Activated CD8-positive, alpha-beta memory T cell treated with anti-CD3 and anti-CD28 coated beads, Interleukin-2, amount 50 U/mL, for 1 hour (primary cell): ENCODE results near the gene SYCE1L.
"Not testable (repeated sequence)": the region's sequence is repeated elsewhere in the genome, so short reads cannot be mapped to it uniquely, and the experiment has no call there.

Experiments used
- DNase-seq: peaks from one replicate; pipeline ENCODE4 v3.0.0-alpha.2; 2020; ENCODE audit errors: extremely low read depth

The SYCE1L gene

GRCh38 chr16:77199211-77199610 is at the start of gene SYCE1L:
SYCE1L (plus strand) TSS chr16:77199408; CDS start chr16:77199452, 44 bp downstream.
- no peak for DNase-seq

GRCh38 chr16:77157346-77158058 is 41.7 kb upstream of the SYCE1L start:
- DNase-seq, result no peak

- no peak for DNase-seq
Observed at GRCh38 chr16:77158293-77158692, 40.9 kb upstream of the SYCE1L start.

- no peak for DNase-seq
Observed at GRCh38 chr16:77165006-77165405, 34.2 kb upstream of the SYCE1L start.

- not testable (repeated sequence) for DNase-seq
Observed at GRCh38 chr16:77165536-77166236, 33.5 kb upstream of the SYCE1L start.

GRCh38 chr16:77166726-77167125 is 32.5 kb upstream of the SYCE1L start:
- DNase-seq, result no peak

- no peak for DNase-seq
Observed at GRCh38 chr16:77168901-77169300, 30.3 kb upstream of the SYCE1L start.

GRCh38 chr16:77169650-77170236 is 29.5 kb upstream of the SYCE1L start:
- no peak for DNase-seq

GRCh38 chr16:77170805-77171204 is 28.4 kb upstream of the SYCE1L start:
- no peak for DNase-seq

GRCh38 chr16:77171745-77172635 is 27.2 kb upstream of the SYCE1L start:
- DNase-seq, result no peak

- DNase-seq, result no peak
Observed at GRCh38 chr16:77172951-77173350, 26.3 kb upstream of the SYCE1L start.

GRCh38 chr16:77183137-77183536 is 16.1 kb upstream of the SYCE1L start:
- no peak for DNase-seq

- DNase-seq, result not testable (repeated sequence)
Observed at GRCh38 chr16:77186298-77186697, 12.9 kb upstream of the SYCE1L start.

GRCh38 chr16:77190190-77190477 is 9.1 kb upstream of the SYCE1L start:
- no peak for DNase-seq

- DNase-seq, result peak; percentile 90
Observed at GRCh38 chr16:77190478-77191258, 8.5 kb upstream of the SYCE1L start, which contains the start of gene MON1B. MON1B (plus strand) TSS chr16:77191190; CDS start chr16:77191486, 296 bp downstream.

- DNase-seq, result no peak
Observed at GRCh38 chr16:77191259-77191969, 7.8 kb upstream of the SYCE1L start.

- DNase-seq, result no peak
Observed at GRCh38 chr16:77193377-77193776, 5.8 kb upstream of the SYCE1L start.

- no peak for DNase-seq
Observed at GRCh38 chr16:77194295-77195231, 4.6 kb upstream of the SYCE1L start.

GRCh38 chr16:77195411-77195810 is 3.8 kb upstream of the SYCE1L start:
- no peak for DNase-seq
